Choroid plexus epithelial cell (primary cell): ENCODE data around the gene ANKEF1.

Experiments used
- DNase-seq: peaks from one replicate; pipeline ENCODE4 v3.0.0-alpha.2; 2010; ENCODE audit warnings: low read depth
- H3K4me3 ChIP-seq: 2 replicates; pipeline ENCODE4 v1.5.1; 2011; ENCODE audit warnings: low read depth, mild to moderate bottlenecking, control low read depth, low read length, moderate library complexity
- CTCF ChIP-seq: conservative IDR thresholded peaks from 2 replicates; pipeline ENCODE4 v1.5.1; 2011; ENCODE audit warnings: low read depth, mild to moderate bottlenecking, control low read depth, inconsistent platforms, low read length, moderate library complexity

ANKEF1 gene

GRCh38 chr20:10075606-10076005 lies 40.8 kb downstream of the ANKEF1 start:
- H3K4me3 ChIP-seq: no peak overlapping the region
- DNase-seq: no peak
- no peak for TF ChIP-seq CTCF

- DNase-seq: peak; percentile 35
- no peak for TF ChIP-seq CTCF
- no peak overlapping the region for H3K4me3 ChIP-seq
These were observed 41.6 kb downstream of the ANKEF1 start for GRCh38 chr20:10076126-10077080.

GRCh38 chr20:10077081-10077471 lies 42.3 kb downstream of the ANKEF1 start:
- peak; percentile 53 for TF ChIP-seq CTCF
- H3K4me3 ChIP-seq: no peak overlapping the region

GRCh38 chr20:10077886-10078285 lies 43.1 kb downstream of the ANKEF1 start:
- H3K4me3 ChIP-seq: no peak overlapping the region
- DNase-seq: no peak
- TF ChIP-seq CTCF: no peak

More at GRCh38 chr20:10077081-10077471, 42.3 kb downstream of the ANKEF1 start:
- DNase-seq: no peak

GRCh38 chr20:10078403-10078802 lies 43.6 kb downstream of the ANKEF1 start:
- DNase-seq: no peak
- no peak for TF ChIP-seq CTCF
- no peak overlapping the region for H3K4me3 ChIP-seq

GRCh38 chr20:10079964-10080363 lies 45.2 kb downstream of the ANKEF1 start:
- peak; percentile 95 for DNase-seq
- no peak overlapping the region for H3K4me3 ChIP-seq
- no peak for TF ChIP-seq CTCF

GRCh38 chr20:10080574-10080973 lies 45.8 kb downstream of the ANKEF1 start:
- no peak for TF ChIP-seq CTCF
- DNase-seq: no peak

More at GRCh38 chr20:10080574-10080973, 45.8 kb downstream of the ANKEF1 start:
- H3K4me3 ChIP-seq: no peak overlapping the region
